Stimulated activated CD4-positive, alpha-beta T cell treated with anti-CD3 and anti-CD28 coated beads, Interleukin-12 subunit alpha, Interleukin-12 subunit beta, amount 100 ng/mL, for 24 hours (primary cell): Measurements from ENCODE around the gene PDE6B.
"Not testable (repeated sequence)": the region's sequence is repeated elsewhere in the genome, so short reads cannot be mapped to it uniquely, and the experiment has no call there.

Source experiments
- DNase-seq, 2 experiments: peaks; one replicate each; pipeline ENCODE4 v3.0.0-alpha.2; 2020; ENCODE audit warnings: low read depth in 2 of 2

The PDE6B gene

GRCh38 chr4:683247-683897 lies 58.0 kb downstream of the PDE6B start:
- no peak for DNase-seq

GRCh38 chr4:683982-684622 lies 58.7 kb downstream of the PDE6B start:
- DNase-seq, result no peak

- no peak for DNase-seq
These were observed 59.4 kb downstream of the PDE6B start for GRCh38 chr4:684623-685327.

- no peak for DNase-seq
These were observed 60.5 kb downstream of the PDE6B start for GRCh38 chr4:685679-686412.

GRCh38 chr4:686413-687040 lies 61.2 kb downstream of the PDE6B start:
- DNase-seq, result no peak

GRCh38 chr4:687048-687970 lies 61.9 kb downstream of the PDE6B start:
- DNase-seq, result no peak

- no peak for DNase-seq
These were observed 62.8 kb downstream of the PDE6B start for GRCh38 chr4:687971-688853.

- no peak for DNase-seq
These were observed 63.7 kb downstream of the PDE6B start, which contains the start of gene SLC49A3 for GRCh38 chr4:688854-689681. SLC49A3 (minus strand) TSS chr4:689151; CDS start chr4:689127, 24 bp downstream.

GRCh38 chr4:689723-690122 lies 64.3 kb downstream of the PDE6B start:
- no peak for DNase-seq

- no peak for DNase-seq
These were observed 67.6 kb downstream of the PDE6B start for GRCh38 chr4:692771-693554.

GRCh38 chr4:694341-694940 lies 69.1 kb downstream of the PDE6B start:
- DNase-seq, result not testable (repeated sequence)

- no peak for DNase-seq
These were observed 74.6 kb downstream of the PDE6B start for GRCh38 chr4:699816-700580.

- DNase-seq, result no peak
These were observed 75.4 kb downstream of the PDE6B start for GRCh38 chr4:700587-701264.

GRCh38 chr4:702618-703048 lies 77.3 kb downstream of the PDE6B start:
- DNase-seq, result no peak

- no peak for DNase-seq
These were observed 78.2 kb downstream of the PDE6B start for GRCh38 chr4:703336-704197.
